A549 treated with dexamethasone at 1 μM for 4 hours (cell line): ENCODE data around the gene STIP1. TPM values are rescaled to one million over a fixed set of nuclear protein-coding genes. Genes with fewer than 3 reads are reported as not detected.

Experiments
- total RNA-seq: library from RNA; stranded (reverse); fragments of 200-300 nt; extraction: Qiagen RNA extraction; gene quantifications from 5 replicates; pipeline ENCODE4 v1.2.3, GENCODE V29; 2022

STIP1 gene
- total RNA-seq = 241 to 263 TPM (median 255 TPM) in 5 replicates

DNA sequence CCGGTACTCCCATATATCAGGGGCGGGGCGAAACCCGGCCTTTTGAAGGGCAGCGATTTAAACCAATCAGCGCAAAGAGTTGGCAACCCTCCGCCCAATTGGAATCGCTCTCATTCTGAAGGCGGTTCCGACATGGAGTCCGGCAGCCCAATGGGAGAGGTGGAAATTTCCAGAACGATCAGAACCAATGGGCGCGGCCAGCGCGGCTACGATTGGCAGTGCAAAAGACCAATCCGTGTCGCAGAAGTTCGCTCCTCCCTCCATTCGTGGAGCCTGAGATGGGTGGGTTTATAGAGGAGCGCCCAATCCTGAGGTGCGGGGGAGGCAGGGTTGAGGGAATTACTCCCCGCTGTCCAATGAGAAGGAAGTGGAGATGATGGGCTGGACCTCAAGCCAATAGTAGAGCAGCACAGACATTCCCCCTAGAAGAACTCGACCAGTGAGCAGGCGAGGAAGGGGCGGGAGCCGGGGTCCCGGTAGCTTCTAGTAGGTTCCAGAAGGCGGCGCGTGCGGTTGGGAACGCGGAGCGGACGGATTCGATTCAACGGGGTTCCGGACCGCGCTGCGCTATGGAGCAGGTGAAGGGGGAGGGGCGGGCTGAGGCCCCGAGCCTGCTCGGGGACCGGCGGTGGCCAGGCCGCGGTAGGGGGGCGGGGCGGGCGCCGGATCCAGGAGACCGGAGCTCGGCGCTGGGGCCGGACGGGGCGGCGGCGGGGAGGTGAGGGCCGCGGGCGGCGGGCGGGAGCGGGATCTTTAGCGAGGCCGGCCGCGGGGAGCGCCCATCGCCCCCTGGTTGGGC is at the start of gene STIP1:
Gene STIP1 (plus strand): TSS at position 479 of the 799 bp plus-strand sequence. CDS start 91 bp downstream, at position 570.

DNA sequence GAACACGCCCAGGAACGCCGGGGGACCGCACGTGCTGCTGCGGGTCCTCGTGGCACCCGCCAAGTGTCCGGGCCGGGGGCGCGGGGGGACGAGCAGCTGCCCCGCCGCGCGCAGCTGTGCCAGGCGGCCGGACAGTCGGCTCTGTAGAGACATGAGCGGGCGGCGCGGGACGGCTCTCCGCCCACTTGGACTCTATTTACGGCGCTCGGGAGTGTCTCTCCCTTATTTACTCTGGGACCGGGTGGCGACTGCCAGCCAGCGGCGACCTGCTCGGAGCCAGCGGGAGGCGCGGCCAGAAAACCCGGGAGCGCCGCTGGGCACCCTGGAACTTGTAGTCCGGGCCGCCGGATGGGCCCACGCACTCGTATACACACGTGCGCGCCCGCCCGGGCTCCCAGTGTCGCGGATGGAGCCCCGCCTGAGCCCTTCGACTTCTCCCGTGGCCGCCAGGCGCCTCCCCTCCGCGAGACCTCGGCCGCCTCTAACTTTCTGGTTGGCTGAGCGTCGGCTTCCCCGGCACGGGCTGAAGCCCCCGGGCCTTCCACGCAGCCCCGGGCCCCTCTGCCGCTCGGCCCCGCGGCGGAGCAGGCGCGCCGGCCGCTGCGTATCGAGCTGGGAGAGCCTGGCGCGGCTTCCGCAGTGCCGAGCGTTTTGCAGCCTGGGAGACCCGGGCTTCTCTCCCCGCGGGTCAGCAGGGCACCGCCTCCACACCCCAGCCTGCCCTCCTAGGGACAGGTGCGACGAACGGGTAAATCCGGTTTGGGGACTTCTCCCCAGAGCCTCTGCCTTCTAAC is 19.9 kb upstream of the STIP1 start, which contains the start of gene MACROD1:
Gene MACROD1 (minus strand): TSS at position 272 of the 794 bp plus-strand sequence. CDS start 119 bp downstream, at position 153.

DNA sequence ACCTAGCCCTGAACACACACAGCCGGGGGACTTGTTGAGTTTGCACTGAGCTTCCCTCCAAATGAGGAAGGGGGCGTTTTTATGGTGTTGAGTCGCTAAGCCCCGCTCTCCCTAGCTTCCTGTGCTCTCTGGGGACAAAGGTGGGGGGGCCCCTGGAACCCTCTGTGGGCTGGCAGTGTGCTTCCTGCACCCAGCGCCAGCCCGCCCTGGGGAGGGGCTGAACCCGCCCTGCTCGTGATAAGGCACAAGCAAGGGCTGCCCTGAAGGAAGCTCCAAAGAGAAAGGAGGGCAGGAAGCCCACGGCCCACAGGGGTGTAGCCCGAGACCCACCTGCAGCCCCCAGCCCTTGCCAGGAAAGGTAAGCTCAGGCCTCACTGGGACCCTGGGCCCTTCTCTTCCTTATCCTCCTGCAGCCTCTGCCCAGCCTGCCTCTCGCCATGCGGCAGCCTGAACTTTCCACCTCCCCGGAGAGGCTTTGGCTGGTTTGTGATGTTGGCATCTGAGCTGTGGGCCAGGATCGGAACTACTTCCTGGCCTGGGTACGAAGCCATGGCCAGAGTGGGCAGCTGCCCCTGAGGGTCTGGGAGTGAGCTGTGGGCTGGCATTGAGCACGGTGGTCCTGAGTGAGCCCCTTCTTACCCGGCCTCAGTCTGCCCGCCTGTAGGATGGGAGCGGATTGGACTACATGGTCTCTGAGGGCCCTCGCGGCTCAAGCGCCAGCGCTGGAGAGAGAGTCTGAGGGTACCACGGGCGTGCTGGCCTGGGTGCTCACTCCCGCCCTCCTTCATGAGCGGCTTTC is 20.7 kb downstream of the STIP1 start, which contains the start of gene FERMT3:
Gene FERMT3 (plus strand): TSS at position 265 of the 799 bp plus-strand sequence. CDS start 644 bp downstream, outside the sequence.

DNA sequence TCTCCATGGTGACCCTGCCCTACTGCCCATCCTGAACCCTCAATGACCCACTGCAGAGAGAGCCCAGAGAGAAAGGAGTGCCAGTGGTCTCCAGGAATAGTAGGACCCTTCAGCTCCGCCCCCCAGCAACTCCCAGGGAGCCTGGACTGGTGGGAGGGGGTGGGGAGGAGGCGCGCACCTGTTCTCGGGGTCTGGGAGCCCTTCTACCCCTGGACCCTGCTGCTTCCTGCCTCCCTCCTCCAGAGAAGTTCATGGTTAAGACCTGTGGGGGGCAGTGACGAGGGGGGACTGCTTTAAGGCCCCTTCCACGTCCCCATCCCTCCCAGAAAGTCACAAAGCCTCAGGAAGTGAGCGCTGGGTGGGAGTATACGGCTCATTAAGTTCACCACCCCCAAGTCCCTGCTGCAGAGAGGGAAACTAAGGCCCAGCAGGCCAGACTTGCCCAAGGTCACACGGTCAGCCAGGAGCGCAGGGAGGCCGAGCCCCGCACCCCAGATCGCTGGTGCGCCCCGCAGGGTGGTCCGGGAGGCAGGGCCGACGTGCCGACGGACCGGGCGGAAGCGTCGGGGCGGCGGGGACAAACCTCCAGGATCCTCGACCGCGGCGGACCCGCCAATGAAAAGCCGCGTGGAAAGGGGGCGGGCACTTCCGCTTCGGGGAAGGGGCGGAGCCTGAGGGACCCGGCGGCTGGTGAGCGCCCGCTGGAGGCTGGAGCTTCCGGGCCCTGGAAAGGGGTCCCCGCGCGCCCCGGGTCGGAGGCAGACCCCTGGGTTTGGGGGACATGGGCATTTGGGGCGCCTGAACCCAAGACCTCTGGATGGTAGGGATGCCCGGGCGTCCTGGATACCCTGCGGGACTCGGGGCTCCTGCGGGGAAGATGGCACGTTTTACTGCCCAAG is 39.9 kb downstream of the STIP1 start, which contains the start of the genes NUDT22 and TRPT1:
Gene NUDT22 (plus strand): TSS at position 667 of the 899 bp plus-strand sequence. CDS start 379 bp downstream, outside the sequence.
Gene TRPT1 (minus strand): TSS at position 579 of the 899 bp plus-strand sequence. CDS start 326 bp downstream, at position 253.

DNA sequence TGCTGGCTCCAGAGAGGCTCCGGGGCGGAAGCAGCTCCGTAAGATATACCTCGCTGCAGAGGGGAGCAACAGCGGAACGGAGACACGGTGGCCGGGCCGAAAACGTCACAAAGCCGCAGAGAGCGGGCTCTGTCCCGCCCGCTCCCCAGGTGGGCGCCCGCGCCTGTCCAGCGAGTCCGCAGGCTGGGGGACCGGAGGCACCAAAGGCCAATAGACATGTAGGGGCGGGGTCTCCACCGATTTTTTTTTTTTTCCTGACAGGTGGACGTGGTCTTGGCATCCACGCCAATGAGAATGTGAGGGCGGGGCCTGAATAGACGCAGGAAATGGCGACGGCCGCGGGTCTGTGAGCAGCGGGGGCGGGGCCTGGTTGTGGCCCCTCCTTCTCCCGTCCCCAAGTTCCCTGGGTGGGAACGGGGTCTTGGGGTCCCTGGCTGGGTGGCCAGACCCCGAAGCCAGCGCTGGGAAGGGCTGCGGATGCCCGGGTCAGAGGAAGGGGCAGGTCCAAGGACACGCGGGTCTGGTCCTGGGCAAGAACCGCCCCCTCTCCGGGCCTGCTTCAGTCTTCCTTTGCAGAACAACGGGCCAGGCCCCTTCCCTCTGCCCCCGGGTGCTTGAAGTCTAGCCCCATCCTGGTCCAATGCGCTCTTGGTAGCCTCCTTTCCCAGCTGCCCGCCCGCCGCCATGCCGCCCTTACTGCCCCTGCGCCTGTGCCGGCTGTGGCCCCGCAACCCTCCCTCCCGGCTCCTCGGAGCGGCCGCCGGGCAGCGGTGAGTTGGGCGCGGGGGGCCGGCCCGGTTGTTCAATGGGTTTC is 44.4 kb downstream of the STIP1 start, which contains the start of gene DNAJC4:
Gene DNAJC4 (plus strand): TSS at position 378 of the 814 bp plus-strand sequence. CDS start 307 bp downstream, at position 685.

DNA sequence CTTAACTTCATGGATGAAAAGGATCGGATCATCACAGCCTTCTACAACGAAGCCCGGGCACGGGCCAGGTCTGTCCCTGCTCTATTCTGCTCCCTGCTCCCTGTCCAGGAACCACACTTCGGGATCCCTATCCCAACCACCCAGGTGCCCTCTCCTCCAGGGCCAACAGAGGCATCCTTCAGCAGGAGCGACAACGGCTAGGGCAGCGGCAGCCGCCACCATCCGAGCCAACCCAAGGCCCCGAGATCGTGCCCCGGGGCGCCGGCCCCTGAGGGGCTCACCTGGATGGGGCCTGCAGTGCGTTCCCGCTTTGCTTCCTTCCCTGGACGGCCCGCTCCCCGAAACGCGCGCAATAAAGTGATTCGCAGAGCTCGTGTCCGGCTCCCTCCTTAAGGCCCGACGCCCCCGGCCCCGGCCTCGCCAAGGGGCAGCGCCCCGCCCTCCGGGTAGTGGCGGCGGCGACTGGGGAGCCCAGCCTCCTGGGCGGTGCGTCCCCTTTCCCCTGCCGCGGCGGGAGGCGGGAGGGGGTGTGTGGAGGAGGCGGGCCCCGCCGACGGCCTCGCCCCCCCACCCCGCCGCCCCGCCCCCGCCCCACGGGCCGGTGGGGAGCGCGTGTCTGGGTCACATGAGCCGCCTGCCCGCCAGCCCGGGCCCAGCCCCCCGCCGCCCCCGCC is 48.1 kb downstream of the STIP1 start, which contains the start of gene VEGFB:
Gene VEGFB (plus strand): TSS at position 672 of the 674 bp plus-strand sequence. CDS start 250 bp downstream, outside the sequence.

DNA sequence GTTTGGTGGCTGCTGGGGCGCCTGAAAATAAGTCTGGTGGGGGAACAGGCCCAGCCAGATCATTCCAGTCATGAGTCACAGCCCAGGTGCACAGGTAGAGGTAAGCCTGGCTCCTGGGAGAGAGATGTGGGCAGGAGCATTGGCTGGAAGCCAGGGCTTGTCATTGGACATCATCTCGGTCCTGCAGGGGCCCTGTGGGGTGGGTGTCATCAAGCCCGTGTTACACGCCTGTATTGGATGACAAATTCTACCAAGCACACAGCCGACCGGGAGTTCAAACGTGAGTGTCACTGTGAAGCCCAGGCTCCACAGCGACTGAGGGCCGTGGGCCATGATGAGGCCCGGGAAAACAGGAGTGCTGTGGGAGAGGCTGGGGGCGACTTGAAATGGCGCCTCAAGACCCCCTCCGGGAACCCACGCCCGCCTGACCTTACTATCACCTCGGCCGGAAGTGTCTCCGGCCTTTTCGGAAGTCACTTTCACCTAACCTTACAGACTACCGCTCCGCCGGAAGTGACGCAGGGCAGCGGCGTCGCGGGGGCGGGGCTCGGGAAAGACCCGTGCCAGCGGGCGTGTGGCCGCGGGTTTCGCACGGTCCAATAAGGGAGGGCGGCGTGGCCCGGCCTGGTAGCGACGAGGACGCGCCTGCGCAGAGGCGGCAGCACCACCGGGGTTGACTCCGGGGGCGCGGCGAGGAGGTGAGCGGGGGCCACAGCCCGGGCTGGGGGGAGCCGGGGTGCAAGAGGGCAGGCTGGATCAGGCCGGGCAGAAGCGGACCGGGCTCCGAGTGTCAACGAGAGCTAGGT is 54.7 kb downstream of the STIP1 start, which contains the start of gene FKBP2:
Gene FKBP2 (plus strand): TSS at position 661 of the 806 bp plus-strand sequence. CDS start 1,293 bp downstream, outside the sequence.

DNA sequence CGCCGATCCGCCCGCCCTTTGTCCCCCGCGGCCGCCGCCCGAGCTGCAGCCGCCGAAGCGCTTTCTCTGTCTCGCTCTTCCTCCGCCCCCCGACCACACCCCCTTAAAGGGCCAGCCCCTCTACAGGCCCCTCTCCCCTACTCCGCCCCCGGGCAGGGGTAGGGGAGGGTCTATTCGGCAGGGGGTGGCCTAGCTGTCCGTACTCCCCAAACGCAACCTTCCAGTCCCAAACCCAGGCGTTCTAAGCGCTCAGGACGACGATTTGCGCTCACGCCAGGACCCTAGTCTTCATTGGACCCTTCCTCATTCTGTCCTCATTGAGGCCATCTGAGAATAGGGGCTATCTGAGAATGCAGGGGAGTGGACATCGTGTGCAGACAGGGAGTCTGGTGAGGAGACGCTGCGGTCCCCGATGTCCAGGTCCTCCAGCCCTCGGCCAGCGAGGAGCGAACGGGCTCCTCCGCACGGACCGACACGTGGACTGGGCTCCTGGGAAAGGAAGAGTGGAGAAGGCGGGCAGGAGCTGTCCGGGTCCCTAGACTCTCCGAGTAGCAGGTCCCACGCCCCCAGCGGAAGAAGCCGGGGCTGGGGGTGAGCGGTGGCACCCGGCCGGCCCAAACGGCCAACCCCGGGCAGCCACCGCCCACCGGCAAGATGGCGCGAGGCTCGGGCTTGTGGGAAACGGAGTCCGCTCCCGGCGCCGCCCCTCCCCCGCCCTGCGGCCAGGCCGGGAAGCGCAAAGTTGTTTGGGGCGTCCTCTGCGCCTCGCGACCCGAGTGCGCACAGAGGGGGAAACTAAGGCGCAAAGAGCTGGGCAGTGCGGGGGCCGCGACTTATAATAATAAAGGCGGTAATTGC is 61.1 kb downstream of the STIP1 start, which contains the start of gene PPP1R14B:
Gene PPP1R14B (minus strand): TSS at position 73 of the 858 bp plus-strand sequence. CDS start 270 bp downstream, outside the sequence.

DNA sequence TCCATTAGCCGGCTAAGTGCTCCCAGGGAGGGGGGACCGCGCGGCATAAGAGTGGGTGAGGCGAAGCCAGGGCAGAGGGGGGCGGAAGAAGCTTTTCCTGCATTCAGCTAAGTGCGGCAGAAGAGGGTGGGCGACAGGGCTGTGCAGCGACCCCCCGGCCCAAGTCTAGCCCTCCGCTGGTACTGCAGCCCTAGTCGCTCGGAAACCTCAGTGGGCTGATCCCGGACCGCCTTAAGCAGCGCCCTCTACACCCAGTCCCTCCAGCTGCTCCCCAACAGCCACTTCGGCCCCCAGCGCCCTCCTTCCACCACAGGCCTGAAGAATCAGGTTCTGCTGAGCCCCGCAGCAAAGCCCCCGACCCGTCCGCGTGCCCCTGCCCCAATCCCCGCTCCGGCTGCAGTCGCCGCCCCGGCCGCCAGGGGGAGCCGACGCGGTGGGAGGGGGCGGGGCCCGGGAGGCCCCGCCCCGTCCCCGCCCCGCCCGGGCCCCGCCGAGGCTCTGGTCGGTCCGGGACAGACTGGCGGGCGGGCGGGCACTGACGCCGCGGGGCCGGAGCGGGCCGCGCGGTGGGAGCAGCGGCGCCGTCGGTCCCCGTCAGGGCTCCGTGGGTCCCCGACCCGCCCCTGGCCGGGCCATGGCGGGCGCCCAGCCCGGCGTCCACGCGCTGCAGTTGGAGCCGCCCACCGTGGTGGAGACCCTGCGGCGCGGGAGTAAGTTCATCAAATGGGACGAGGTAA is 65.2 kb downstream of the STIP1 start, which contains the start of gene PLCB3:
Gene PLCB3 (plus strand): TSS at position 515 of the 737 bp plus-strand sequence. CDS start 120 bp downstream, at position 635.

Other genes starting within 250 kb of the STIP1 start
- 10.0 to 16.3 TPM (median 14.2 TPM) in 5 replicates for gene NAA40, start 247.2 kb upstream of the STIP1 start, total RNA-seq
- gene COX8A, start 211.6 kb upstream of the STIP1 start, total RNA-seq = 698 to 891 TPM (median 802 TPM) in 5 replicates
- gene OTUB1, start 199.7 kb upstream of the STIP1 start, total RNA-seq = 101 to 121 TPM (median 115 TPM) in 5 replicates
- 0.04 to 0.08 TPM (median 0.05 TPM) in 5 replicates for gene FLRT1, start 150.2 kb upstream of the STIP1 start, total RNA-seq
- gene MACROD1, start 20.1 kb upstream of the STIP1 start, total RNA-seq = 10.6 to 15.5 TPM (median 12.9 TPM) in 5 replicates
- gene FERMT3, start 20.6 kb downstream of the STIP1 start, total RNA-seq = 0.82 to 2.2 TPM (median 1.4 TPM) in 5 replicates
- 19.2 to 21.6 TPM (median 19.8 TPM) in 5 replicates for gene TRPT1, start 40.0 kb downstream of the STIP1 start, total RNA-seq
- gene NUDT22, start 40.1 kb downstream of the STIP1 start, total RNA-seq = 27.2 to 38.2 TPM (median 36.9 TPM) in 5 replicates
- 18.9 to 23.0 TPM (median 21.0 TPM) in 5 replicates for gene DNAJC4, start 44.4 kb downstream of the STIP1 start, total RNA-seq
- 37.8 to 48.7 TPM (median 47.0 TPM) in 5 replicates for gene VEGFB, start 48.4 kb downstream of the STIP1 start, total RNA-seq
- gene FKBP2, start 54.9 kb downstream of the STIP1 start, total RNA-seq = 129 to 148 TPM (median 140 TPM) in 5 replicates
- gene PPP1R14B, start 60.8 kb downstream of the STIP1 start, total RNA-seq = 249 to 383 TPM (median 346 TPM) in 5 replicates
- gene PLCB3, start 65.4 kb downstream of the STIP1 start, total RNA-seq = 14.4 to 23.7 TPM (median 20.5 TPM) in 5 replicates
- gene BAD, start 98.5 kb downstream of the STIP1 start, total RNA-seq = 74.7 to 87.8 TPM (median 85.4 TPM) in 5 replicates
- 24.6 to 53.9 TPM (median 47.7 TPM) in 5 replicates for gene GPR137, start 99.7 kb downstream of the STIP1 start, total RNA-seq
- 0.11 TPM in 2 of 5 replicates, not detected in the others for gene KCNK4, start 105.1 kb downstream of the STIP1 start, total RNA-seq
- 2.0 to 3.9 TPM (median 2.9 TPM) in 5 replicates for gene CATSPERZ, start 114.2 kb downstream of the STIP1 start, total RNA-seq
- gene ESRRA, start 119.4 kb downstream of the STIP1 start, total RNA-seq = 37.1 to 49.9 TPM (median 47.3 TPM) in 5 replicates
- gene TRMT112, start 131.4 kb downstream of the STIP1 start, total RNA-seq = 367 to 421 TPM (median 395 TPM) in 5 replicates
- gene PRDX5, start 131.9 kb downstream of the STIP1 start, total RNA-seq = 405 to 485 TPM (median 456 TPM) in 5 replicates
- gene CCDC88B, start 154.0 kb downstream of the STIP1 start, total RNA-seq = 7.0 to 9.9 TPM (median 8.7 TPM) in 5 replicates
- 45.5 to 63.6 TPM (median 60.8 TPM) in 5 replicates for gene RPS6KA4, start 173.0 kb downstream of the STIP1 start, total RNA-seq